K562 (cell line): ENCODE data around the gene TXLNG. TPM values are rescaled to one million over a fixed set of nuclear protein-coding genes. Genes with fewer than 3 reads are reported as not detected.

Experiments
- C11orf30 ChIP-seq: fragments of 450-650 bp; IDR thresholded peaks from 2 replicates; pipeline ENCODE4 v1.6.1; 2016; ENCODE audit warnings: low read depth, mild to moderate bottlenecking
- CBFA2T3 ChIP-seq: fragments of 450-650 bp; IDR thresholded peaks from 2 replicates; pipeline ENCODE4 v1.6.1; 2017
- CBX3 ChIP-seq, 2 experiments: IDR thresholded peaks; 1 replicate in 1 of 2; 2 replicates in 1 of 2; pipeline ENCODE4 v1.6.1; 2012; ENCODE audit warnings: inconsistent platforms in 2 of 2, low read length in 2 of 2, borderline replicate concordance in 1 of 2, control low read depth in 1 of 2
- CREB1 ChIP-seq, 2 experiments: sonication (generic) in 1 of 2; formaldehyde crosslinking in 1 of 2; IDR thresholded peaks; 2 replicates each; pipeline versions ENCODE4 v1.6.1 to v1.8.0; 2012 to 2022; ENCODE audit warnings: inconsistent platforms in 1 of 2, mild to moderate bottlenecking in 1 of 2, missing genetic modification reagents in 1 of 2, moderate library complexity in 1 of 2
- DIDO1 ChIP-seq: fragments of 450-650 bp; IDR thresholded peaks from 2 replicates; pipeline ENCODE4 v1.6.1; 2016; ENCODE audit warnings: low read depth, missing biosample characterization, missing genetic modification characterization
- NCOA1 ChIP-seq: fragments of 450-650 bp; IDR thresholded peaks from 2 replicates; pipeline ENCODE4 v1.6.1; 2016; ENCODE audit warnings: low read depth
- NUFIP1 ChIP-seq: fragments of 450-650 bp; IDR thresholded peaks from 2 replicates; pipeline ENCODE4 v1.6.1; 2018; ENCODE audit not compliant: partially characterized antibody
- TFAP4 ChIP-seq: sonication (generic); formaldehyde crosslinking; IDR thresholded peaks from 2 replicates; pipeline ENCODE4 v1.8.0; 2022; ENCODE audit warnings: missing genetic modification reagents, mild to moderate bottlenecking, moderate library complexity, borderline replicate concordance
- THRB ChIP-seq: fragments of 450-650 bp; formaldehyde crosslinking; conservative IDR thresholded peaks from 2 replicates; pipeline ENCODE4 v1.4.0; 2022; ENCODE audit warnings: mild to moderate bottlenecking, missing genetic modification characterization
- TSHZ1 ChIP-seq: fragments of 250-450 bp; sonication (Bioruptor Pico); IDR thresholded peaks from 2 replicates; pipeline ENCODE4 v1.4.0; 2020; ENCODE audit warnings: mild to moderate bottlenecking, moderate library complexity
- ZNF592 ChIP-seq: fragments of 450-650 bp; IDR thresholded peaks from 2 replicates; pipeline ENCODE4 v1.6.1; 2017; ENCODE audit warnings: antibody characterized with exemption, mild to moderate bottlenecking
- polyA plus RNA-seq, 8 experiments: library from polyadenylated mRNA; depleted of rRNA in 4 of 8; stranded (reverse) in 5 of 8; unstranded in 3 of 8; fragments of >200 nt; fragmentation: Nextera tagmentation in 2 of 8; fragmentation: Illumina TruSeq in 1 of 8; extraction: Ambion mirVana in 2 of 8; extraction: Trizol in 1 of 8; gene quantifications; 2 replicates each; pipeline versions ENCODE4 v1.2.1 to v1.2.3, GENCODE V29; 2011 to 2014; ENCODE audit warnings: inconsistent platforms in 1 of 8, missing spikeins in 1 of 8
- total RNA-seq, 7 experiments: library from RNA; depleted of rRNA in 6 of 7; stranded (reverse); fragments of >200 nt in 6 of 7; fragmentation: Illumina TruSeq in 2 of 7; extraction: Trizol in 2 of 7; gene quantifications; 2 replicates each; pipeline versions ENCODE4 v1.2.1 to v1.2.3, GENCODE V29; 2011 to 2021; ENCODE audit warnings: low replicate concordance in 1 of 7

The TXLNG gene
- total and polyA plus RNA-seq, 9 of the 15 experiments (the other 6 are each of a cell fraction or from before 2014, with no cell fraction given), result 13.1 to 47.0 (median 31.6) TPM

GRCh38 chrX:16839219-16839851 is 53.1 kb downstream of the TXLNG start (continued):
- TF ChIP-seq CBX3 (IDR thresholded peaks at IDR 0.05; ENCODE audit: borderline replicate concordance in 1 of 2, low read length in 2 of 2), result no peak
- no peak for TF ChIP-seq TSHZ1 (CRISPR knock-in tag)
- TF ChIP-seq NUFIP1, result no peak
- no peak for TF ChIP-seq THRB (CRISPR knock-in tag)
- TF ChIP-seq C11orf30, result no peak
- TF ChIP-seq NCOA1, result no peak
- TF ChIP-seq TFAP4 (CRISPR knock-in tag), result 0 out of 2 replicates have a peak, but pooled peaks have one; percentile 44
- TF ChIP-seq CREB1 (IDR thresholded peaks at IDR 0.05), result no peak
- no peak for TF ChIP-seq CREB1 (CRISPR knock-in tag; IDR thresholded peaks at IDR 0.05)
- peak; percentile 62 for TF ChIP-seq CBFA2T3
- no peak for TF ChIP-seq ZNF592
- no peak for TF ChIP-seq DIDO1 (tag)
